ENCODE data around the gene KIF3A. TPM values are rescaled to one million over a fixed set of nuclear protein-coding genes. Genes with fewer than 3 reads are reported as not detected.

The KIF3A gene
- total RNA-seq, 4 donors from 2014 or later, result 2.1 to 5.8 (median 4.3) TPM

DNA sequence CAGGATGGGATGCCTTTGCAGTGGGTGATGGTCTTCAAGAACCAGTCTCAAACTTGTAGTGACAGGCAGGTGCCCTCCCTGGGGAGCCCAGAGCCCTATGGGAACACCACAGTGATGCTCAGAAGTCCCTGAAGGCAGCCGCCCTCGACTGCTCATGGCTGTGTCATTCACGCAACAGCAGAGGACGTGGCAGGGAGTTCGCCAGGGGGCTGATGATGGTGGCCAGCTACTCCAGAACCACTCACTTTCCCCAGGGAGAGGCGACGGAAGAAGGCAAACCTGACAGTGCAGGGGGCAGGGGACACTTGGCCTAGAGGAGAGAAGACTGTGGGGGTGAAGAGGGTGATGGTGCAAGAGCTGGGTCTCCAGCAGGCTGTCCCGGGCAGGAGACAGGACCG, 75.3 kb downstream of the KIF3A start:
- TF ChIP-seq, protein P1, sequence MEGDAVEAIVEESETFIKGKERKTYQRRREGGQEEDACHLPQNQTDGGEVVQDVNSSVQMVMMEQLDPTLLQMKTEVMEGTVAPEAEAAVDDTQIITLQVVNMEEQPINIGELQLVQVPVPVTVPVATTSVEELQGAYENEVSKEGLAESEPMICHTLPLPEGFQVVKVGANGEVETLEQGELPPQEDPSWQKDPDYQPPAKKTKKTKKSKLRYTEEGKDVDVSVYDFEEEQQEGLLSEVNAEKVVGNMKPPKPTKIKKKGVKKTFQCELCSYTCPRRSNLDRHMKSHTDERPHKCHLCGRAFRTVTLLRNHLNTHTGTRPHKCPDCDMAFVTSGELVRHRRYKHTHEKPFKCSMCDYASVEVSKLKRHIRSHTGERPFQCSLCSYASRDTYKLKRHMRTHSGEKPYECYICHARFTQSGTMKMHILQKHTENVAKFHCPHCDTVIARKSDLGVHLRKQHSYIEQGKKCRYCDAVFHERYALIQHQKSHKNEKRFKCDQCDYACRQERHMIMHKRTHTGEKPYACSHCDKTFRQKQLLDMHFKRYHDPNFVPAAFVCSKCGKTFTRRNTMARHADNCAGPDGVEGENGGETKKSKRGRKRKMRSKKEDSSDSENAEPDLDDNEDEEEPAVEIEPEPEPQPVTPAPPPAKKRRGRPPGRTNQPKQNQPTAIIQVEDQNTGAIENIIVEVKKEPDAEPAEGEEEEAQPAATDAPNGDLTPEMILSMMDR (IDR thresholded peaks at IDR 0.05; ENCODE audit: low read depth), result no peak

DNA sequence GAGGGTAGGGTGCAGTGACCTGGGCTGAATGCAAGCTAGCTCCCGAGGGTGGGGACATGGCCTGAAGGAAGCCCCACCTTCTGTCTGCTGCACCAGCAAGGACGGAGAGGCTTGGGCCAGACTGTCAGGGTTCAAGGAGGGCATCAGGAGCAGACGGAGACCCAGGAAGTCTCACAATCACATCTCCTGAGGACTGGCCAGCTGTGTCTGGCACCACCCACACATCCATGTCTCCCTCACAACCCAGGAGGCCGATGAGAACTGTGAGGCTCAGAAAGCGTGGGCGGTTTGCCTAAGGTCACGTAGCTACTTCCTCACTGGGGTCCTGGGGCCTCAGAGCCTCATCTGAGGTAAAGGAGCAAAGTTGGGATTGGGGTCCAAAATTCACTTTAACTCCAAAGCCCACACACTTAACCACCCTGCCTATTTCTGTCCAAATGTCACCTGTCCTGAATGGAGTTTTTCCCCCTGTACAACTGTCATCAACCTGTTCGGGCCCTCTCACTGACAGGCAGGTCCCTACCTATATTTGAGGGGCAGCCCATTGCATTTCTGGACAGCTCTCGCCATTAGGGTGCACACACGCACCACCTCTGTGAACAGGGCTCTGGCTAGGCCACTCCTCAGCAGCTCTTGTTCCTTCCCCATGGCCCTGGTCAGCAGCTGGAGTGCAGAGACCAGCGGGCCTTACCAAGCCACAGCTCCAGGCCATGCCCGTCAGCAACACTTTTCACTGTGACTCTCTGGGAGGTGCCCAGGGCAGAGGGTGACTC, 75.9 kb downstream of the KIF3A start:
- TF ChIP-seq, protein P1 (IDR thresholded peaks at IDR 0.05; ENCODE audit: low read depth), result no peak

DNA sequence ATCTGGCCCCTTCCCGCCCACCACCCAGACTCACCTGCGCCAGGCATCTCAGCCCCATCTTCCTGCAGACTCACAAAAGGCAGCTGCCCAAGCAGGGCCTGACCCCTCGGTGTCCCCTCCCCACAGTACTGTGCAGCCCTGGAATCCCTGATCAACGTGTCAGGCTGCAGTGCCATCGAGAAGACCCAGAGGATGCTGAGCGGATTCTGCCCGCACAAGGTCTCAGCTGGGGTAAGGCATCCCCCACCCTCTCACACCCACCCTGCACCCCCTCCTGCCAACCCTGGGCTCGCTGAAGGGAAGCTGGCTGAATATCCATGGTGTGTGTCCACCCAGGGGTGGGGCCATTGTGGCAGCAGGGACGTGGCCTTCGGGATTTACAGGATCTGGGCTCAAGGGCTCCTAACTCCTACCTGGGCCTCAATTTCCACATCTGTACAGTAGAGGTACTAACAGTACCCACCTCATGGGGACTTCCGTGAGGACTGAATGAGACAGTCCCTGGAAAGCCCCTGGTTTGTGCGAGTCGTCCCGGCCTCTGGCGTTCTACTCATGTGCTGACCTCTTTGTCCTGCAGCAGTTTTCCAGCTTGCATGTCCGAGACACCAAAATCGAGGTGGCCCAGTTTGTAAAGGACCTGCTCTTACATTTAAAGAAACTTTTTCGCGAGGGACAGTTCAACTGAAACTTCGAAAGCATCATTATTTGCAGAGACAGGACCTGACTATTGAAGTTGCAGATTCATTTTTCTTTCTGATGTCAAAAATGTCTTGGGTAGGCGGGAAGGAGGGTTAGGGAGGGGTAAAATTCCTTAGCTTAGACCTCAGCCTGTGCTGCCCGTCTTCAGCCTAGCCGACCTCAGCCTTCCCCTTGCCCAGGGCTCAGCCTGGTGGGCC, 77.5 kb downstream of the KIF3A start:
- TF ChIP-seq, protein P1 (IDR thresholded peaks at IDR 0.05; ENCODE audit: low read depth), result no peak

DNA sequence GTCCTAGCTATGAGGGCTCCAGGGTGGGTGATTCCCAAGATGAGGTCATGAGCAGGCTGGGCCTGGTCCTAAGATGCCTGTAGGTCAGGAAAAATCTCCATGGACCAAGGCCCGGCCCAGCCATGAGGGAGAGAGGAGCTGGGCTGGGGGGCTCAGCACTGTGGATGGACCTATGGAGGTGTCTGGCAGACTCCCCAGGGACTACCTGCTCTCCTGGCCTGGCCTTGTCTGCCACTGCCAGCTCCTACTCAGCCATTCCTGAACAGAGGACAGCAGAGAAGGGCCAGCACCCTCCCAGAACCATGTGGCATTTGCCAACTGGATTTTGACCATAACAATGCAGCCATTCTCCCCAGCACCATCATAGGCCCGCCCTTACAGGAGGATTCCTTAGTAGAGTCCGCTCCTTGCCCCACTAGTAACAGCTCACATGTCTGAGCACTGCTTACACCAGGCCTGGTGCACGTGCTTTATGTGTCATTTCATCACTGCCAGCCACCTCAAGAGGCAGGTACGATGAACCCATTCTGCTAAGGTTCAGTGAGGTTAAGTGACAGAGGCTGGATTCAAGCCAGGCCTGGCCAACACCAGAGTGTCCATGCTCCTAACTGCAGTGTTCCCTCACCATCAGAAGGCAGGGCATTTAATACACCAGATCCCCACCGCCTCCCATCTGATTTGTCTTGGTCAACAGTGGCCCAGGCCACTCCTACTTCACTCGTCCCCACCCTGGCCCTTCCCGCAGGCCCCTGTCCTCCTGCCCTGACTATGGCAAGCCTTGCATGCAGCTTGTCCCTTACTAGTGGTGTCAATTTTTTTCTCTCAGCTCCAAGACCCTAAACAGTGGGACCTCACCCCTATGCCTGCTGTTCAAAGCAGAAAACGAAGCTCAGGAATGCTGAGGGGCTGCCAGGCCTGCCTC, 78.7 kb downstream of the KIF3A start:
- TF ChIP-seq, protein P1 (IDR thresholded peaks at IDR 0.05; ENCODE audit: low read depth), result no peak

DNA sequence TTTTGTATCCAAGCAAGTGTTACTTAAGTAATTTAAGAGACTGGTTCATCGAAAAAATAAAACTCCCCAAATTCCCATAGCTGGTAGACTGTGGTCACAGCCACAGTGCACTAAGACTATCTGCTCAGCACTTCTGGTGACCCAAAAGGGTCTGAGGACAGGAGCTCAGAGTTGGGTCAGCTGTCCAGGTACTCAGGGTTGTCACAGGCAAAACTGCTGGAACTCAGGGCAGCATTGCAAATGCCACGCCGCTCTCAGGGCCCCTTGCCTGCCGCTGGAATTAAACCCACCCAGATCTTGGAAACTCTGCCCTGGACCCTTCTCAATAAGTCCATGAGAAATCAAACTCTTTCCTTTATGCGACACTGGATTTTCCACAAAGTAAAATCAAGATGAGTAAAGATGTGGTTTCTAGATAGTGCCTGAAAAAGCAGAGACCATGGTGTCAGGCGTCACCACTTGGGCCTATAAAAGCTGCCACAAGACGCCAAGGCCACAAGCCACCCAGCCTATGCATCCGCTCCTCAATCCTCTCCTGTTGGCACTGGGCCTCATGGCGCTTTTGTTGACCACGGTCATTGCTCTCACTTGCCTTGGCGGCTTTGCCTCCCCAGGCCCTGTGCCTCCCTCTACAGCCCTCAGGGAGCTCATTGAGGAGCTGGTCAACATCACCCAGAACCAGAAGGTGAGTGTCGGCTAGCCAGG, 79.5 kb downstream of the KIF3A start, which contains the start of gene IL13:
Gene IL13 (plus strand): TSS at position 498 of the 705 bp plus-strand sequence. CDS start 14 bp downstream, at position 512.
- TF ChIP-seq, protein P1 (IDR thresholded peaks at IDR 0.05; ENCODE audit: low read depth), result no peak

DNA sequence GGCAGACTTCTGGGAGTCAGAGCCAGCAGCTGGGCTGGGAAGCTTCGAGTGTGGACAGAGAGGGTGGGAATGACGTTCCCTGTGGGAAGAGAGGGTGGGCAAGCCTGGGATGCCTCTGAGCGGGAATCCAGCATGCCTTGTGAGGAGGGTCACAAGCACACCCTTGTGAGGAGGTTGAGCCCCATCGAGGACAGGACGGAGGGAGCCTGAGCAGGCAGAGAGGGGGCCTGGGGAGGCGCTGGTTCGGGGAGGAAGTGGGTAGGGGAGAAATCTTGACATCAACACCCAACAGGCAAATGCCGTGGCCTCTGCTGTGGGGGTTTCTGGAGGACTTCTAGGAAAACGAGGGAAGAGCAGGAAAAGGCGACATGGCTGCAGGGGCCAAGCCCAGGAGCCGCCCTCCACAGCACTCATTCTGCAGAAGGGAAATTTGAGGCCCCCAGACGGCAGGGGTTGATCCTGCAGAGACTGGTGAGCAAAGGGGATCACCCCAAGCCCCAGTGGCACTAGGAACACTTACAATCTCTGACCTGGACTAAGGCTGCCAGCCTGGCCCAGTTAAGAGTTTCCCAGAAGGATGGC, 80.5 kb downstream of the KIF3A start:
- TF ChIP-seq, protein P1 (IDR thresholded peaks at IDR 0.05; ENCODE audit: low read depth), result no peak
